GM12878 (cell line): ENCODE data around the gene GLTP. TPM values are rescaled to one million over a fixed set of nuclear protein-coding genes. Genes with fewer than 3 reads are reported as not detected.

Experiments used
- ATAC-seq: fragments of 200-7000 bp; cut with Tn5 transposase; 3 replicates; pipeline ENCODE4 v1.9.1; 2020; ENCODE audit warnings: mild to moderate bottlenecking, moderate library complexity
- BruUV-seq: library from RNA; stranded (reverse); fragments of 400-500 nt; replicated peaks from 2 replicates; lab custom pipeline; 2021; lab: Mats Ljungman, UMichigan
- CTCF ChIA-PET: fragments of 300-600 bp; sonication (Branson Sonifier 250); formaldehyde crosslinking; extraction: SDS; loops from one replicate; lab custom pipeline; 2021; ENCODE audit warnings: inconsistent platforms; lab: Yijun Ruan, JAX
- POLR2A ChIA-PET: fragments of 350-600 bp; formaldehyde crosslinking; extraction: SDS; loops from one replicate; lab custom pipeline; 2021; ENCODE audit warnings: inconsistent platforms; lab: Charles Lee
- RAD21 ChIA-PET: fragments of 300-600 bp; sonication (Branson Sonifier 250); formaldehyde crosslinking; loops from one replicate; lab custom pipeline; 2023; ENCODE audit warnings: antibody characterized with exemption; ENCODE audit not compliant: unreplicated experiment; lab: Charles Lee
- SMC1A ChIA-PET: fragments of 300-600 bp; sonication (Branson Sonifier 250); formaldehyde crosslinking; loops from one replicate; lab custom pipeline; 2023; ENCODE audit not compliant: unreplicated experiment, uncharacterized antibody; lab: Charles Lee
- DNase-seq: peaks from one replicate; pipeline ENCODE4 v3.0.0-alpha.2; 2011; ENCODE audit warnings: low read depth, low spot score
- FAIRE-seq: peaks from 3 replicates; lab custom pipeline; 2011; peaks lifted over from hg19 to GRCh38; lab: Jason Lieb, UNC
- H2AFZ ChIP-seq: 2 replicates; pipeline ENCODE4 v1.6.0; 2011; ENCODE audit warnings: low read depth, low read length, control low read depth; ENCODE audit not compliant: control insufficient read depth
- H3K27ac ChIP-seq: 2 replicates; pipeline ENCODE4 v1.5.1; 2011; ENCODE audit warnings: control low read depth; ENCODE audit not compliant: control insufficient read depth, insufficient read depth
- H3K27me3 ChIP-seq, 2 experiments: replicated peaks in 1 of 2; 2 replicates each; pipeline versions ENCODE4 v1.6.0 to v1.6.1; 2011; ENCODE audit warnings: low read length in 1 of 2; ENCODE audit not compliant: control insufficient read depth in 2 of 2, insufficient read depth in 2 of 2
- H3K36me3 ChIP-seq, 2 experiments: 2 replicates each; pipeline ENCODE4 v1.5.1; 2011; ENCODE audit warnings: low read length in 1 of 2; ENCODE audit not compliant: control insufficient read depth in 2 of 2, insufficient read depth in 2 of 2
- H3K4me1 ChIP-seq: 2 replicates; pipeline ENCODE4 v1.6.1; 2011; ENCODE audit warnings: mild to moderate bottlenecking, low read length, moderate library complexity, mixed read lengths; ENCODE audit not compliant: control insufficient read depth, insufficient read depth
- H3K4me2 ChIP-seq: 2 replicates; pipeline ENCODE4 v1.6.0; 2011; ENCODE audit warnings: control low read depth; ENCODE audit not compliant: control insufficient read depth, insufficient read depth
- H3K4me3 ChIP-seq: fragments of 200-600 bp; sonication (generic); 2 replicates; pipeline ENCODE4 v1.5.1; 2016
- H3K79me2 ChIP-seq: 2 replicates; pipeline ENCODE4 v1.6.0; 2011; ENCODE audit warnings: low read length; ENCODE audit not compliant: control insufficient read depth, insufficient read depth
- H3K9ac ChIP-seq: 2 replicates; pipeline ENCODE4 v1.8.0; 2011; ENCODE audit warnings: low read length, control low read depth, mixed read lengths; ENCODE audit not compliant: control insufficient read depth, insufficient read depth
- H3K9me3 ChIP-seq: replicated peaks from 3 replicates; pipeline ENCODE4 v1.5.1; 2011; ENCODE audit warnings: mild to moderate bottlenecking, low read length; ENCODE audit not compliant: control insufficient read depth, insufficient read depth
- H4K20me1 ChIP-seq: 2 replicates; pipeline ENCODE4 v1.6.0; 2011; ENCODE audit not compliant: control insufficient read depth, insufficient read depth
- BHLHE40 ChIP-seq, 2 experiments: fragments of 450-650 bp in 1 of 2; IDR thresholded peaks; 2 replicates each; pipeline ENCODE4 v1.6.1; 2011 to 2017; ENCODE audit warnings: low read depth in 2 of 2, borderline replicate concordance in 1 of 2, improper control_type of control experiment in 1 of 2, low read length in 1 of 2, mild to moderate bottlenecking in 1 of 2
- ELK1 ChIP-seq: IDR thresholded peaks from 2 replicates; pipeline ENCODE4 v1.6.1; 2012; ENCODE audit warnings: low read depth, low read length, improper control_type of control experiment
- RELA ChIP-seq: fragments of 450-650 bp; IDR thresholded peaks from 2 replicates; pipeline ENCODE4 v1.8.0; 2014; ENCODE audit warnings: borderline replicate concordance; ENCODE audit not compliant: partially characterized antibody
- SRF ChIP-seq, 2 experiments: IDR thresholded peaks; 2 replicates each; pipeline ENCODE4 v1.6.1; 2011; ENCODE audit warnings: low read depth in 2 of 2, low read length in 2 of 2, mild to moderate bottlenecking in 1 of 2, moderate library complexity in 1 of 2
- STAT1 ChIP-seq: fragments of 450-650 bp; conservative IDR thresholded peaks from 2 replicates; pipeline ENCODE4 v1.6.1; 2014; ENCODE audit warnings: antibody characterized with exemption, mild to moderate bottlenecking
- ZNF592 ChIP-seq: fragments of 450-650 bp; IDR thresholded peaks from 2 replicates; pipeline ENCODE4 v1.6.1; 2017; ENCODE audit warnings: mild to moderate bottlenecking, moderate library complexity
- WGBS: methylation state at CpG from one replicate; pipeline ENCODE4 v1.1.6; 2016; ENCODE audit warnings: low lambda C conversion rate; ENCODE audit not compliant: insufficient replicate concordance, insufficient coverage; ENCODE audit errors: missing lambda C conversion rate; 5-methylcytosine and 5-hydroxymethylcytosine counted together
- in situ Hi-C: fragments of 300-500 bp; cut with MboI; formaldehyde crosslinking; loops from 9 replicates; pipeline ENCODE4 v1.14.3; 2018; ENCODE audit warnings: mixed read lengths
- intact Hi-C: fragments of 100-400 bp; cut with micrococcal nuclease; formaldehyde crosslinking; loops from one replicate; pipeline ENCODE4 v1.14.2; 2022; ENCODE audit not compliant: unreplicated experiment
- polyA plus RNA-seq, 11 experiments: library from polyadenylated mRNA; depleted of rRNA in 4 of 11; unstranded in 6 of 11; stranded (reverse) in 5 of 11; fragments of >200 nt; fragmentation: Nextera tagmentation in 4 of 11; fragmentation: Illumina TruSeq in 1 of 11; extraction: Ambion mirVana in 4 of 11; extraction: Trizol in 1 of 11; gene quantifications; 1 replicate in 1 of 11; 2 replicates in 10 of 11; pipeline versions ENCODE4 v1.2.1 to v1.2.3, GENCODE V29; 2011 to 2016; ENCODE audit warnings: inconsistent platforms in 2 of 11, missing spikeins in 2 of 11, low read depth in 1 of 11
- total RNA-seq, 4 experiments: library from RNA; depleted of rRNA in 3 of 4; stranded (reverse); fragments of >200 nt in 3 of 4; fragmentation: Illumina TruSeq in 1 of 4; extraction: Trizol in 1 of 4; gene quantifications; 2 replicates each; pipeline versions ENCODE4 v1.2.1 to v1.2.3, GENCODE V29; 2013 to 2021

The GLTP gene
- total and polyA plus RNA-seq, 10 of the 15 experiments (the other 5 are each of a cell fraction or from before 2014, with no cell fraction given), result 16.8 to 44.0 (median 25.3) TPM

- no TSS peak for BruUV-seq
- no peak overlapping the region for H3K4me3 ChIP-seq
- no peak for DNase-seq
- H3K4me1 ChIP-seq, result peaks cover 23% of the 10 kb centered on the region
- no peaks in the 10 kb centered on the region for H3K9me3 ChIP-seq
- H3K79me2 ChIP-seq, result peaks cover 14% of the 10 kb centered on the region
- no peak overlapping the region for H3K9ac ChIP-seq
- 77% methylated on average over 6 of the region's 6 CpGs for WGBS
- no peaks in the 10 kb centered on the region for H3K36me3 ChIP-seq
- no peak for TF ChIP-seq RELA
- no peak for TF ChIP-seq SRF (IDR thresholded peaks at IDR 0.05; ENCODE audit: low read depth in 2 of 2, low read length in 2 of 2)
- TF ChIP-seq ZNF592, result no peak
- TF ChIP-seq STAT1, result no peak
- no peak for TF ChIP-seq ELK1
- TF ChIP-seq BHLHE40 (IDR thresholded peaks at IDR 0.05; ENCODE audit: borderline replicate concordance in 1 of 2, low read depth in 2 of 2, low read length in 1 of 2), result no peak
- H4K20me1 ChIP-seq, result no peaks in the 10 kb centered on the region
- no peak overlapping the region for H3K4me2 ChIP-seq
- CTCF ChIA-PET, result no interaction called here
- H2AFZ ChIP-seq, result no peak overlapping the region
- no peak overlapping the region for H3K27ac ChIP-seq
- in situ Hi-C loops (no loop called here), intact Hi-C loops (no loop called here)
- H3K27me3 ChIP-seq, result no peaks in the 10 kb centered on the region
- no peak for ATAC-seq
- POLR2A ChIA-PET, result no interaction called here
- RAD21 ChIA-PET, result no interaction called here
- SMC1A ChIA-PET, result interaction anchor here (1.0 kb wide), 1 partner anchor 90 kb away, joined by 3 read pairs; no protein-coding TSS in a partner anchor
- no peak for FAIRE-seq
Observed at GRCh38 chr12:109896188-109896587, 15.8 kb upstream of the GLTP start.
